ENCODE data around the gene GRK3. TPM values are rescaled to one million over a fixed set of nuclear protein-coding genes. Genes with fewer than 3 reads are reported as not detected.
"Not testable (repeated sequence)": the region's sequence is repeated elsewhere in the genome, so short reads cannot be mapped to it uniquely, and the experiment has no call there.

The GRK3 gene
- total RNA-seq, 4 donors from 2014 or later, result 0.49 to 1.1 (median 0.81) TPM

DNA sequence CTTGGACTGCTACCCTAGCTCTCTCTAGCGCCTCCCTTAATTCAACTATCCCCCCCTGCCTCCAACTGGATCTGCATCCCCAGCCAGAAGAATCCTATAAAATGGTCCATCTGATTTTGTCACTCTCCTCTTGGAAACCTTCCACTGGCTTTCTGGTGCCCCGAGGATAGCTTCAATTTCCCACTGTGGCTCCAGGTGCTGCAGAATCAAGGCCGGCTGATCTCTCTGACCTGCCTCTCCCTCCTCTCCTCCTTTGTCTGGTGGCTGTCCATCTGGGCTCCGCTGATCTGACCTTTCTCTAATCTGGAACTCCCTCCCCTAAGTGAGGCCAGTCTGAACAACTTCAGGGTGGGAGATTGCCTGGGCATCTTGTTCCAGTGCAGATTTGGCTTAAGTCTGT lies 6.1 kb upstream of the GRK3 start:
- no peaks in the 10 kb centered on the region for H3K9me3 ChIP-seq
- no peaks in the 10 kb centered on the region for H3K36me3 ChIP-seq
- H3K27ac ChIP-seq, result no peak overlapping the region
- no peak overlapping the region for H3K4me3 ChIP-seq
- ATAC-seq (no peak), DNase-seq (no peak)
- in situ Hi-C loops (cut with MboI; ENCODE audit: low sequenced_read_pairs in 4 of 4) (loop anchor here in 1 of 4 donors (25.0 kb wide), 1 partner anchor 104 kb away; no protein-coding TSS in a partner anchor), intact Hi-C loops (cut with DNase I; ENCODE audit: low total_unique reads) (no loop called here)
- H3K4me1 ChIP-seq, result no peaks in the 10 kb centered on the region
- no peak for TF ChIP-seq POLR2A (IDR thresholded peaks at IDR 0.05)
- TF ChIP-seq, protein P1, sequence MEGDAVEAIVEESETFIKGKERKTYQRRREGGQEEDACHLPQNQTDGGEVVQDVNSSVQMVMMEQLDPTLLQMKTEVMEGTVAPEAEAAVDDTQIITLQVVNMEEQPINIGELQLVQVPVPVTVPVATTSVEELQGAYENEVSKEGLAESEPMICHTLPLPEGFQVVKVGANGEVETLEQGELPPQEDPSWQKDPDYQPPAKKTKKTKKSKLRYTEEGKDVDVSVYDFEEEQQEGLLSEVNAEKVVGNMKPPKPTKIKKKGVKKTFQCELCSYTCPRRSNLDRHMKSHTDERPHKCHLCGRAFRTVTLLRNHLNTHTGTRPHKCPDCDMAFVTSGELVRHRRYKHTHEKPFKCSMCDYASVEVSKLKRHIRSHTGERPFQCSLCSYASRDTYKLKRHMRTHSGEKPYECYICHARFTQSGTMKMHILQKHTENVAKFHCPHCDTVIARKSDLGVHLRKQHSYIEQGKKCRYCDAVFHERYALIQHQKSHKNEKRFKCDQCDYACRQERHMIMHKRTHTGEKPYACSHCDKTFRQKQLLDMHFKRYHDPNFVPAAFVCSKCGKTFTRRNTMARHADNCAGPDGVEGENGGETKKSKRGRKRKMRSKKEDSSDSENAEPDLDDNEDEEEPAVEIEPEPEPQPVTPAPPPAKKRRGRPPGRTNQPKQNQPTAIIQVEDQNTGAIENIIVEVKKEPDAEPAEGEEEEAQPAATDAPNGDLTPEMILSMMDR (IDR thresholded peaks at IDR 0.05 in 4 of 5, conservative IDR thresholded peaks at IDR 0.05 in 1 of 5), result no peak
- no peaks in the 10 kb centered on the region for H3K27me3 ChIP-seq

DNA sequence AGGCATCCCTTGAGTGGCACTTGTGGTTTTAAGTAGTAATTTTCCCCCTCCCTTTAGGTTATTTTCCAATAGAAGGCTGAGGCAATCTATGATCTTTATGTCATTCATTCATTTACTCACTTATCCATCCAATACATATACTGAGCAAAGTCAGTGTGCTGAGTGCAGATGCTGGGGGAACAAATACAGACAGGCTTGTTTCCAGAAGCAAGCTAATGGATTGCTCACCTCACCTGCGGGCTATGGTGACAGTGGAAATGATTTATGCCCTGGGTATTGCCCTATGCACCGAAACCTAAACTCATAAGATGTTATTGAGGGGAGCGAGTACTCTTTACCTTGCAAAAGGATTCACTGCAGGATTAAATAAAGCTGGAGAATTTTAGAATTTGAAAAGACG lies 4.6 kb upstream of the GRK3 start:
- not testable (repeated sequence) for ATAC-seq, H3K9me3 ChIP-seq, H3K27me3 ChIP-seq, DNase-seq, H3K4me3 ChIP-seq, H3K36me3 ChIP-seq, H3K4me1 ChIP-seq, H3K27ac ChIP-seq
- intact Hi-C loops (cut with DNase I; ENCODE audit: low total_unique reads) (loop anchor here (10.0 kb wide), 1 partner anchor 125 kb away; no protein-coding TSS in a partner anchor), in situ Hi-C loops (cut with MboI; ENCODE audit: low sequenced_read_pairs in 4 of 4) (loop anchor here in 1 of 4 donors (25.0 kb wide), 1 partner anchor 102 kb away; no protein-coding TSS in a partner anchor)

DNA sequence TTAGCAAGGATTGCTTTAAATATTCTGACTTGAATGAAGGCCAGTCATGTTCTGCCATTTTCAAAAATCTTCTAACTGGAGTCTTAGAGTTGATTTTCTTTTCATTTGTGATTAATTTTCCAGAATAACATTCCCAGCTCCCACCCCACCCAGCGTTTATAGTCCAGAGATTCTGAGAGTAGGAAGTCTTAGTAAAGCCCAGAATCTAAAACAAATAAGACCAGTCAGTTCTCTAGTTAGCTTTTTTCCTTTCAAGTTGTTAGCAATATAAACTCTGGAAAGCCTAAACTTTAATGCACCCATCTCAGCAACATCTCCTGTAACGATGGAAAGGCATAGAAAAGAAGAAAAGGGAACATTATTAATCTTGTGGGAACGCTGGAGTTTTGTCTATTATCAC lies 3.3 kb upstream of the GRK3 start:
- H3K4me3 ChIP-seq, H3K9me3 ChIP-seq, H3K27ac ChIP-seq, ATAC-seq, H3K36me3 ChIP-seq, DNase-seq: not testable (repeated sequence)
- Histone ChIP-seq H3K4me1 (peaks cover 7 to 13% of the 10 kb centered on the region in 2 donors), H3K27me3 (peaks cover 10 to 12% (median 12%) of the 10 kb centered on the region in 3 donors)
- intact Hi-C loops (cut with DNase I; ENCODE audit: low total_unique reads), result loop anchor here (10.0 kb wide), 1 partner anchor 124 kb away; no protein-coding TSS in a partner anchor
- in situ Hi-C loops (cut with MboI; ENCODE audit: low sequenced_read_pairs in 4 of 4), result loop anchor here in 1 of 4 donors (25.0 kb wide), 1 partner anchor 101 kb away; no protein-coding TSS in a partner anchor

DNA sequence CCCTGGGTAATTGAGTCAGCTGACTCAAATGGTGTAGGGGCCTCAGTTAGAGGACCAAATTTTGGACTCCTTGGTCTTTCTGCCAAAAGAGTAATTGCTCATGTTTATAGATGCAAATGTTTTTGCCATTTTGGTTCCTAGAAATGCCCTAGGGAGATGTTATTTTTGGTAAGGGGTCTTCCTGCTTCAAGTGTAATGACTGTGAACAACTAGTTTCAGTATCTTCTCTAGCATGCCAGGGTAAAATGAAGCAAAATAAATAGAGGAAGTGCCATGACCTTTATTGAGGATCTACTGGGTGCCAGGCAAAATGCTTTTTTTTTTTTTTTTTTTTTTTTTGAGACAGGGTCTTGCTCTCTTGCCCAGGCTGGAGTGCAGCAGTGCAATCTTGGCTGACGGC lies 2.5 kb upstream of the GRK3 start:
- H3K27ac ChIP-seq, H3K4me3 ChIP-seq, ATAC-seq, H3K36me3 ChIP-seq, H3K9me3 ChIP-seq, DNase-seq: not testable (repeated sequence)
- Histone ChIP-seq H3K27me3 (peaks cover 16 to 20% (median 17%) of the 10 kb centered on the region in 3 donors), H3K4me1 (peaks cover 7 to 13% of the 10 kb centered on the region in 2 donors)
- intact Hi-C loops (cut with DNase I; ENCODE audit: low total_unique reads), result loop anchor here (10.0 kb wide), 1 partner anchor 123 kb away; no protein-coding TSS in a partner anchor
- in situ Hi-C loops (cut with MboI; ENCODE audit: low sequenced_read_pairs in 4 of 4), result loop anchor here in 1 of 4 donors (25.0 kb wide), 1 partner anchor 100 kb away; no protein-coding TSS in a partner anchor

DNA sequence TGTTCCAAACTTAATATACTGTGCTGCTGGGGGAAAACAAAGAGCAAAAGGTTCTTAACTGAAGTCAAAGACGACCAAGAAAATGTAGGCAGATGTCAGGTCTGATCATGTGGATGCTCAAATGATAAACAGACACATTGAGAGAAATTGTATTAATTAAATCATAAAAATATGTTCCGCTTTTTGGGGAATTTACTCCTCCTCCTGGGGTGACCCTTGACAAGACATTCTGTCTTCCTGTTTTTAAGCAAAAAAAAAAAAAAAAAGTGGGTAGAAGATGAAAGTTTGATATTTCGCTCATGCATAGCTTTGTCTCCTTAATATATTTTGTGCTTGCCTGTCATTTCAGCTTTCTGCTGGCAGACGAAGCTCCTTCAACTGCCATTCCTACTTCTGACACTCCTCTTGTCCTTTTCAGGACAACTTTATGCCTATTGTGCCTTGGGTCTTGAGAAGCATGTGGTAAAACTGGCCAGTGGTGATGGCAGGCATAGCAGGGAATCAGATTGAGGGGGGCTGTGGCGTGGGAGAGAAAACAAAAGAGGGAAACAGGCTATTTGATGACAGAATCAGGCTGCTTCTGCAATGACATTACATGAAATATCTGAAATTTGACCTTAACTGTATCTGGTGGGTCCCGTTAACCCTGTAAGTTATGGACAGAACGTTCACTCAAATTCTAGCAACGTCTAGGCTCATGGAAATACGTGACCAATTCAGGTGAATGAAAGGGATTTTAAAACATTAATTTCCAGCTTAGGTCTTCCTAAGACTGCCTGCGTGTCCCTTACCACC lies 1.3 kb upstream of the GRK3 start:
- not testable (repeated sequence) for ATAC-seq, H3K9me3 ChIP-seq, DNase-seq, H3K36me3 ChIP-seq
- Histone ChIP-seq H3K27me3 (peaks cover 17 to 26% (median 22%) of the 10 kb centered on the region in 3 donors), H3K4me1 (peaks cover 7 to 13% of the 10 kb centered on the region in 2 donors), H3K27ac (peak overlapping the region in 1 of 4 donors; percentile 33), H3K4me3 (peak overlapping the region in 2 of 4 donors; percentile 56 to 58)
- intact Hi-C loops (cut with DNase I; ENCODE audit: low total_unique reads) (loop anchor here (10.0 kb wide), 1 partner anchor 122 kb away; no protein-coding TSS in a partner anchor), in situ Hi-C loops (cut with MboI; ENCODE audit: low sequenced_read_pairs in 4 of 4) (loop anchor here in 1 of 4 donors (25.0 kb wide), 1 partner anchor 99 kb away; no protein-coding TSS in a partner anchor)

DNA sequence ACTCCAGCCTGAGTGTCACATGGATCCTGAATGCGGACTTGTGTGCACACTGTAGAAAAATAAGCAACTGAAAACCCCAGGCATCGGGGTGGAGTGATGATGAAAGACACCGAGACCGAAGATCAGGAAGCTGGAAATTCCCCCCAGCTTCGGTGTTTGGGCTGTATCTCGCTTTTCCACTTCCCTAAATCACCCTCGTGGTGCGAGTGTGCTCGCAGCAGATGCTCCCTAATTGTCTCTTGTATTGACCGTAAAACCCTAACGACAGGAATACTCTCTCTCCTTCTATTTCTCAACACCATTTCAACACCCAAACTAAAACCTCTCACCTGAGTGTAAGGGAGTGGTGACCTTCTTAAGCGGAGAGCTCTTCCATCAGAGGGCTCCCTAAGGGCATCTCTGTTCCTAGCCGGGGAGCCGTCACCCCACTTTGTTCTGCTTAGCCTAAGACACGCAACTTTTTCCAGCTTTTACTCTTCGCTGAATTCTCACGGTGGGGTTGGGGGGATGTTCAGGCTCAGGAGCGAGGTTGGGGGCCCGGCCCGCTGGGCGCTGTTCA lies 635 bp upstream of the GRK3 start:
- peak overlapping the region; percentile 51 to 58 (median 56) for H3K4me3 ChIP-seq

More for the DNA sequence above, 635 bp upstream of the GRK3 start:
- TF ChIP-seq, protein P1 (IDR thresholded peaks at IDR 0.05 in 4 of 5, conservative IDR thresholded peaks at IDR 0.05 in 1 of 5), result no peak
- Histone ChIP-seq H3K9me3 (no peaks in the 10 kb centered on the region), H3K27ac (peak overlapping the region; percentile 15 to 53 (median 36)), H3K36me3 (no peaks in the 10 kb centered on the region), H3K27me3 (peaks cover 17 to 32% (median 22%) of the 10 kb centered on the region in 3 donors), H3K4me1 (peaks cover 7 to 13% of the 10 kb centered on the region in 2 donors)
- in situ Hi-C loops (cut with MboI; ENCODE audit: low sequenced_read_pairs in 4 of 4) (loop anchor here in 1 of 4 donors (25.0 kb wide), 1 partner anchor 98 kb away; no protein-coding TSS in a partner anchor), intact Hi-C loops (cut with DNase I; ENCODE audit: low total_unique reads) (loop anchor here (10.0 kb wide), 1 partner anchor 121 kb away; no protein-coding TSS in a partner anchor)
- DNase-seq (peak in 1 of 2 donors; percentile 18), ATAC-seq (peak; percentile 26 to 53)

Data from gastrocnemius medialis (tissue), 4 donors.